Stimulated activated naive CD4-positive, alpha-beta T cell treated with Interleukin-2 at 50 U/mL for 16 hours (primary cell): ENCODE data around the gene FUBP3.
"Not testable (repeated sequence)": the region's sequence is repeated elsewhere in the genome, so short reads cannot be mapped to it uniquely, and the experiment has no call there.

ENCODE experiments used
- DNase-seq: peaks from one replicate; lab custom pipeline; 2025; lab: John Stamatoyannopoulos, UW

FUBP3 gene

GRCh38 chr9:130556396-130557076, 22.8 kb upstream of the FUBP3 start:
- no peak for DNase-seq

GRCh38 chr9:130557077-130557468, 22.3 kb upstream of the FUBP3 start:
- DNase-seq = no peak

GRCh38 chr9:130561056-130561455, 18.3 kb upstream of the FUBP3 start:
- no peak for DNase-seq

GRCh38 chr9:130562525-130562924, 16.9 kb upstream of the FUBP3 start:
- DNase-seq = not testable (repeated sequence)

GRCh38 chr9:130563797-130564196, 15.6 kb upstream of the FUBP3 start:
- DNase-seq = no peak

GRCh38 chr9:130565792-130566191, 13.6 kb upstream of the FUBP3 start:
- no peak for DNase-seq

- DNase-seq = no peak
These were observed 9.2 kb upstream of the FUBP3 start for GRCh38 chr9:130570208-130570607.

GRCh38 chr9:130575514-130575913, 3.9 kb upstream of the FUBP3 start:
- DNase-seq = no peak

GRCh38 chr9:130576176-130576575, 3.2 kb upstream of the FUBP3 start:
- DNase-seq = no peak

GRCh38 chr9:130579738-130580463, 524 bp downstream of the FUBP3 start:
- no peak for DNase-seq

GRCh38 chr9:130581766-130582165, 2.4 kb downstream of the FUBP3 start:
- DNase-seq = no peak

- no peak for DNase-seq
These were observed 3.9 kb downstream of the FUBP3 start for GRCh38 chr9:130583271-130583670.

GRCh38 chr9:130587921-130588320, 8.5 kb downstream of the FUBP3 start:
- no peak for DNase-seq

- DNase-seq = no peak
These were observed 9.0 kb downstream of the FUBP3 start for GRCh38 chr9:130588416-130588815.

- no peak for DNase-seq
These were observed 10.4 kb downstream of the FUBP3 start for GRCh38 chr9:130589754-130590153.

GRCh38 chr9:130590305-130590704, 10.9 kb downstream of the FUBP3 start:
- no peak for DNase-seq

GRCh38 chr9:130593020-130593419, 13.6 kb downstream of the FUBP3 start:
- DNase-seq = no peak

- DNase-seq = no peak
These were observed 17.9 kb downstream of the FUBP3 start for GRCh38 chr9:130597228-130597627.

GRCh38 chr9:130598188-130598587, 18.8 kb downstream of the FUBP3 start:
- DNase-seq = no peak

GRCh38 chr9:130599625-130600024, 20.2 kb downstream of the FUBP3 start:
- no peak for DNase-seq

- DNase-seq = no peak
These were observed 21.7 kb downstream of the FUBP3 start for GRCh38 chr9:130601100-130601499.

GRCh38 chr9:130604295-130604694, 24.9 kb downstream of the FUBP3 start:
- DNase-seq = no peak

GRCh38 chr9:130606887-130607600, 27.7 kb downstream of the FUBP3 start:
- no peak for DNase-seq
